Activated naive CD8-positive, alpha-beta T cell (primary cell): ENCODE data around the gene DAD1.
"Not testable (repeated sequence)": the region's sequence is repeated elsewhere in the genome, so short reads cannot be mapped to it uniquely, and the experiment has no call there.

Experiments used
- H3K27ac Mint-ChIP-seq: one replicate; pipeline ENCODE4 v1.8.0; 2021; ENCODE audit warnings: mixed read lengths
- H3K27me3 Mint-ChIP-seq: one replicate; pipeline ENCODE4 v1.8.0; 2021; ENCODE audit warnings: mixed read lengths
- H3K36me3 Mint-ChIP-seq: one replicate; pipeline ENCODE4 v1.8.0; 2021; ENCODE audit warnings: mixed read lengths
- H3K4me1 Mint-ChIP-seq: one replicate; pipeline ENCODE4 v1.8.0; 2021; ENCODE audit warnings: low read depth, mixed read lengths
- H3K4me3 Mint-ChIP-seq: one replicate; pipeline ENCODE4 v1.8.0; 2021; ENCODE audit warnings: mild to moderate bottlenecking, mixed read lengths
- H3K9me3 Mint-ChIP-seq: one replicate; pipeline ENCODE4 v1.8.0; 2021; ENCODE audit warnings: low read depth, mixed read lengths

Gene DAD1

DNA sequence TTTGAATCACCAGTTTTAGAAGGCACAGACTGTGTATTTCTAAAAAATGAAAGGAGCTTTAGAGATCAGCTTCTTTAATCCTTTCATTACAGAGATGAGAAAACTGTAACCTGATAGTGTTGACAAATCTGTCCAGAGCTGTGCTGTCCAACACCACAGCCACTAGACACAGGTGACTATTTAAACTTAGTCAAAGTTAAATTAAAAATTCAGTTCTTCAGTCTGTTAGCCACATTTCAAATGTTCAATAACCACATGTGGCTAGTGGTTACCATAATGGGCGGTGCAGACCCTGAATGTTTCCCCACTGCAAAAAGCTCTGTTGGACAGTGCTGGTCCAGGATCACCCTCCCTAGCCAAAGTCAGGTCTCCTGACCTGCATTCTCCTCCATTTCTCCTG lies 21.6 kb downstream of the DAD1 start:
- Mint-ChIP-seq H3K36me3 (peaks cover 32% of the 10 kb centered on the region), H3K27ac (peak overlapping the region; percentile 96), H3K27me3 (no peaks in the 10 kb centered on the region), H3K4me1 (peaks cover 79% of the 10 kb centered on the region), H3K9me3 (no peaks in the 10 kb centered on the region), H3K4me3 (peak overlapping the region; percentile 62)

DNA sequence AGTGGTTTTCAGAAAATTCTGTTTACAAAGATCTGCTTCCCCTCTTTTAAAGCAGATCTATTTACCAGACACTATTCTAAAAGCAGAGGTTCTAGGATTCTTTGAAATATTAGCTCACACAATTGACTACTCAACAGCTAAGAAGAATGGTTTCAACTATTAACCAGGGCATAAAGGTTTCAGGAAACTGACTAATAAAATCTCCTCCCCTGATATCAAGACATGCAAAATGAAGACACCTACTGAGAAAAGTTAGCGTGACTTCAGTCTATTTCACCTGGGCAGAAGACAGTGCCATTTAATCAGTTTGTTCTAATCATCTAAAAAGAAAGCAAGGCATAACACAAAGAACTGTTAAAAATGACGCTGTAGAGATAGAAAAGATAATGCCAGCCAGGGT lies 22.2 kb downstream of the DAD1 start:
- H3K4me1 Mint-ChIP-seq: peaks cover 82% of the 10 kb centered on the region
- H3K27ac Mint-ChIP-seq: peak overlapping the region; percentile 96
- no peaks in the 10 kb centered on the region for H3K27me3 Mint-ChIP-seq
- H3K4me3 Mint-ChIP-seq: peak overlapping the region; percentile 62
- peaks cover 29% of the 10 kb centered on the region for H3K36me3 Mint-ChIP-seq
- no peaks in the 10 kb centered on the region for H3K9me3 Mint-ChIP-seq

DNA sequence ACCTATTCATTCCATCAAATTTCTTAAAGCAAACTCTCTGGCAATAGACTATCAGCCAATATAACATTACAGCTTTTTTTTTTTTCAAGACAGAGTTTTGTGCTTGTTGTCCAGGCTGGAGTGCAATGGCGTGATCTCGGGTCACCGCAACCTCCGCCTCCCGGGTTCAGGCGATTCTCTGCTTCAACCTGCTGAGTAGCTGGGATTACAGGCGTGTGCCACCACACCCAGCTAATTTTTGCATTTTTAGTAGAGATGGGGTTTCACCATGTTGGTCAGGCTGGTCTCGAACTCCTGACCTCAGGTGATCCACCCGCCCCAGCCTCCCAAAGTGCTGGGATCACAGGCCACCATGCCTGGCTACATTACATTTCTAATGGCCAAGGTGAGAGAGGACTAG lies 22.8 kb downstream of the DAD1 start:
- H3K9me3 Mint-ChIP-seq, H3K27me3 Mint-ChIP-seq: not testable (repeated sequence)
- H3K36me3 Mint-ChIP-seq: peaks cover 29% of the 10 kb centered on the region
- peak overlapping the region; percentile 76 for H3K4me3 Mint-ChIP-seq
- peak overlapping the region; percentile 99 for H3K27ac Mint-ChIP-seq
- H3K4me1 Mint-ChIP-seq: peaks cover 88% of the 10 kb centered on the region

- Mint-ChIP-seq H3K4me3 (peak overlapping the region; percentile 76), H3K4me1 (peaks cover 92% of the 10 kb centered on the region), H3K27me3 (no peaks in the 10 kb centered on the region), H3K36me3 (peaks cover 27% of the 10 kb centered on the region), H3K27ac (peak overlapping the region; percentile 99), H3K9me3 (no peaks in the 10 kb centered on the region)
Observed at GRCh38 chr14:22565391-22565945, 23.6 kb downstream of the DAD1 start.

GRCh38 chr14:22564463-22564862 lies 24.6 kb downstream of the DAD1 start:
- peaks cover 27% of the 10 kb centered on the region for H3K36me3 Mint-ChIP-seq
- H3K27me3 Mint-ChIP-seq: no peaks in the 10 kb centered on the region
- no peaks in the 10 kb centered on the region for H3K9me3 Mint-ChIP-seq

DNA sequence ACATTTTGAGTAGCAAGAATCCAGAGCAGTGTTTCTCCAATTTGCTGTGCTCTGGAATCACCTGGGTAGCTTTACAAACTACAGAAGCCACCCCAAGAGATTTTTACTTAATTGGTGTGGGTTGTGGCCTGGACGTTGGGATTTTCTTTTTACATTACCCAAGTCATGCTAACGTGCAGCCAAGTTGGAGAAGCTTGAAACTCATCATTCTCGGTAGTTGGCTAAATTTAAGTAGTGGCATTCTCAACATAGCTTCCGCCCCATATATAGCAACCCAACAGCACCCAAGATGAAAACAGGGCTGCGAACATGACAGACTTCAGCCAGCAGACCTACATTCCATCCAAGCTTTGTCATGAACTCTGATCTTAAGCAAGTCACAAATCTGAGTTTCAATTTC lies 25.0 kb downstream of the DAD1 start:
- H3K4me1 Mint-ChIP-seq: peaks cover 95% of the 10 kb centered on the region
- H3K4me3 Mint-ChIP-seq: peak overlapping the region; percentile 69
- H3K9me3 Mint-ChIP-seq: no peaks in the 10 kb centered on the region
- H3K27me3 Mint-ChIP-seq: no peaks in the 10 kb centered on the region
- H3K36me3 Mint-ChIP-seq: peaks cover 27% of the 10 kb centered on the region
- H3K27ac Mint-ChIP-seq: peak overlapping the region; percentile 99

More at GRCh38 chr14:22564463-22564862, 24.6 kb downstream of the DAD1 start:
- H3K27ac Mint-ChIP-seq: peak overlapping the region; percentile 99
- H3K4me3 Mint-ChIP-seq: peak overlapping the region; percentile 69
- H3K4me1 Mint-ChIP-seq: peaks cover 95% of the 10 kb centered on the region

DNA sequence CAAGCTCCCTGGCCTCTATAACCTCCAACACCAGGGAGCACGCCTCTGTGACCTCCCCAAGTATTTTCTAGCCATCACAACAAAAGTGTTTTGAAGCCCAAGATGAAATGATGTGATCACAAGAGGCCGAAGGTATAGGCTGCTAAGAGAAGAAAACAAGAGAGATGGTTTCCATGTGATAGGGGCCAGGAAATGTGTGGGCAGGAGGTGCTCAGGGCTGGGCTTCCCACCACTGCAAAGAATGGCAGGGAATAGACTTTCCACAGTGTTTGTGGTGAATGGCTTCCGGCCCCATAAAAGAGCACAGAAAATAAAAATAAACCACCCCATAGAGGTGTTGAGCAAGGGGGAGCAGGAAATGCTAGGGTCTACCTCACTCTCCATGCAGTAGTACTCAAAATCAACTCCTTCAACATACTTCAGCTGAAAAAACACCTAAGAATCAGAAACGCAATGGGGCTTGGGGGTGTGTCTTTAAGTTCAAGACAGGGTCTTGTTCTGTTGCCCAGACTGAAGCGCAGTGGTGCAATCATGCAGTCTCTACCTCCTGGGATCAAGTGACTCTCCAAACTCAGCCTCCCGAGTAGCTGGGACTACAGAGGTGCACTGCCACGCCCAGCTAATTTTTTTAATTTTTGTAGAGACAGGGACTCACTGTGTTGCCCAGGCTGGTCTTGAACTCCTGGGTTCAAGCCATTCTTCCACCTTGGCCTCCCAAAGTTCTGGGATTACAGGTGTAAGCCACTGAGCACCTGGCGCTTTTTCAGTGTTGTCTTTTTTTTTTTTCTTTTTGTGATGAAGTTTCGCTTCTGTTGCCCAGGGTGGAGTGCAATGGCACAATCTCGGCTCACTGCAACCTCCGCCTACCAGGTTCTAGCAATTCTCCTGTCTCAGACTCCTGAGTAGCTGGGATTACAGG lies 27.1 kb downstream of the DAD1 start:
- no peaks in the 10 kb centered on the region for H3K9me3 Mint-ChIP-seq
- H3K27me3 Mint-ChIP-seq: no peaks in the 10 kb centered on the region
- peak overlapping the region; percentile 99 for H3K27ac Mint-ChIP-seq
- H3K4me3 Mint-ChIP-seq: peak overlapping the region; percentile 84
- peaks cover 94% of the 10 kb centered on the region for H3K4me1 Mint-ChIP-seq
- H3K36me3 Mint-ChIP-seq: peaks cover 22% of the 10 kb centered on the region

- Mint-ChIP-seq H3K27me3 (no peaks in the 10 kb centered on the region), H3K27ac (peak overlapping the region; percentile 99), H3K4me1 (peaks cover 89% of the 10 kb centered on the region), H3K9me3 (no peaks in the 10 kb centered on the region), H3K36me3 (peaks cover 22% of the 10 kb centered on the region), H3K4me3 (peak overlapping the region; percentile 84)
Observed at GRCh38 chr14:22561366-22561660, 27.7 kb downstream of the DAD1 start.

GRCh38 chr14:22560662-22561365 lies 28.2 kb downstream of the DAD1 start:
- H3K36me3 Mint-ChIP-seq: peaks cover 20% of the 10 kb centered on the region
- H3K27ac Mint-ChIP-seq: peak overlapping the region; percentile 99
- peak overlapping the region; percentile 84 for H3K4me3 Mint-ChIP-seq
- H3K4me1 Mint-ChIP-seq: peaks cover 89% of the 10 kb centered on the region
- H3K27me3 Mint-ChIP-seq: no peaks in the 10 kb centered on the region
- H3K9me3 Mint-ChIP-seq: no peaks in the 10 kb centered on the region

GRCh38 chr14:22559041-22559440 lies 30.0 kb downstream of the DAD1 start:
- H3K27ac Mint-ChIP-seq: peak overlapping the region; percentile 99
- H3K4me3 Mint-ChIP-seq: peak overlapping the region; percentile 85
- H3K27me3 Mint-ChIP-seq: no peaks in the 10 kb centered on the region
- H3K36me3 Mint-ChIP-seq: peaks cover 6% of the 10 kb centered on the region
- H3K9me3 Mint-ChIP-seq: no peaks in the 10 kb centered on the region
- peaks cover 87% of the 10 kb centered on the region for H3K4me1 Mint-ChIP-seq

- Mint-ChIP-seq H3K4me3 (peak overlapping the region; percentile 85), H3K4me1 (peaks cover 86% of the 10 kb centered on the region)
Observed at GRCh38 chr14:22558221-22558913, 30.7 kb downstream of the DAD1 start.

DNA sequence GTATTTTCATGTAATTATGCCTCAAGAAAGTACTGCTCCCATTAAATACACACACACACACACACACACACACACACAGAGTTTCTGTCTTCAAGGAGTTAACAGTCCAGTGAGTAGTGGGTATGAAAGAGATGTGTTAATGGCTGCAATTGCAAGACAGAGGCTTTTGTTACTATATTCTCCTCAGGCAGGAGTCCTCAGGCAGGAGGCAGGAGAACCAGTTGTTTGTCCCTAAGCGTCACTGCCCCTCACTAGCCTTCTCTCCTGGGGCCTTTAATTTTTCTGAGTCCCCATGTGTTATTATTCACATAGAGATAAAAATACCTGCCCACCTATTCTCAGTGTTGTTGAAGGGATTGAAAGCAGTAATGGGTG lies 31.2 kb downstream of the DAD1 start:
- Mint-ChIP-seq H3K27ac (peak overlapping the region; percentile 99), H3K36me3 (peaks cover 5% of the 10 kb centered on the region), H3K27me3 (no peaks in the 10 kb centered on the region), H3K4me1 (peaks cover 87% of the 10 kb centered on the region), H3K4me3 (peak overlapping the region; percentile 85), H3K9me3 (no peaks in the 10 kb centered on the region)

More at GRCh38 chr14:22558221-22558913, 30.7 kb downstream of the DAD1 start:
- no peaks in the 10 kb centered on the region for H3K27me3 Mint-ChIP-seq
- H3K36me3 Mint-ChIP-seq: peaks cover 6% of the 10 kb centered on the region
- peak overlapping the region; percentile 99 for H3K27ac Mint-ChIP-seq
- H3K9me3 Mint-ChIP-seq: no peaks in the 10 kb centered on the region

GRCh38 chr14:22556990-22557623 lies 31.9 kb downstream of the DAD1 start:
- Mint-ChIP-seq H3K4me1 (peaks cover 88% of the 10 kb centered on the region), H3K9me3 (no peaks in the 10 kb centered on the region), H3K27me3 (no peaks in the 10 kb centered on the region), H3K36me3 (peaks cover 3% of the 10 kb centered on the region), H3K4me3 (peak overlapping the region; percentile 85), H3K27ac (peak overlapping the region; percentile 99)
